ENCODE data around the gene ITSN1.

ITSN1 gene

DNA sequence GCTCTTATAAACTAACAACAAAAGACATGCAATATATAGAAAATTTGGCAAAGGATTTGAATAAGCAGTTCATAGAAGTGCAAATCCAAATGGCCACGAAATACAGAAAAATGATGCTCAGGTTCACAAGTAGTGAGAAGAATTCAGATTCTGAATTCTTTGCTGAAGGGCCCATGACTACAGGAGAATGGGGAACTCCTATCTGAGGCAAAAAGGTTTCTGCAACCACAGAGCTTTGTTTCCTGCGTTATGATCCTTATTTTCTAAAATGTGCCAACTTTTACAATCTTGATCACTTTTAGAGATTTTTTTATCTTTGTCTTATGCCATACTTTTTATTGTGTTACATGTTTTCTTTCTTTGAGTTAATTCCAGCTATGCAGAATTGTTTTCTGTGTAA is 91.3 kb downstream of the ITSN1 start:
- no peak for DNase-seq

GRCh38 chr21:33734291-33734690 is 92.0 kb downstream of the ITSN1 start:
- no peak for DNase-seq

GRCh38 chr21:33734818-33735217 is 92.5 kb downstream of the ITSN1 start:
- DNase-seq: no peak

GRCh38 chr21:33736569-33736968 is 94.3 kb downstream of the ITSN1 start:
- DNase-seq: no peak

- DNase-seq: no peak
These were observed 97.4 kb downstream of the ITSN1 start for GRCh38 chr21:33739701-33740100.

GRCh38 chr21:33747420-33747819 is 105.1 kb downstream of the ITSN1 start:
- DNase-seq: no peak

DNA sequence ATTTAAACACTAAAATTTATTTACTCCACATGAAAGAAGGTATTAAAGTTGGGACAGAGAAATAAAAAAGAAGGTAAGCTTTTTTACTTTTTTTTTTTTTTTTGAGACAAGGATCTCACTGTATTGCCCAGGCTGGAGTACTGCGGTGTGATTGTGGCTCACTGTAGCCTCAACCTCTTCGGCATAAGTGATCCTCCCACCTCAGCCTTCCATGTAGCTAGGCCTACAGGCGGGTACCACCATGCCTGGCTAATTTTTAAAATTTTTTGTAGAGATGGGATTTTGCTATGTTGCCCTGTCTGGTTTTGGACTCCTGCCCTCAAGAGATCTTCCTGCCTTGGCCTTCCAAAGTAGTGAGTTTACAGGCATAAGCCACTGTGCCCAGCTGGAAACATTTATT is 106.6 kb downstream of the ITSN1 start:
- DNase-seq: no peak

- no peak for DNase-seq
These were observed 107.7 kb downstream of the ITSN1 start for GRCh38 chr21:33750017-33750416.

- no peak for DNase-seq
These were observed 108.8 kb downstream of the ITSN1 start for GRCh38 chr21:33751120-33751519.

- no peak for DNase-seq
These were observed 109.2 kb downstream of the ITSN1 start for GRCh38 chr21:33751533-33751932.

DNA sequence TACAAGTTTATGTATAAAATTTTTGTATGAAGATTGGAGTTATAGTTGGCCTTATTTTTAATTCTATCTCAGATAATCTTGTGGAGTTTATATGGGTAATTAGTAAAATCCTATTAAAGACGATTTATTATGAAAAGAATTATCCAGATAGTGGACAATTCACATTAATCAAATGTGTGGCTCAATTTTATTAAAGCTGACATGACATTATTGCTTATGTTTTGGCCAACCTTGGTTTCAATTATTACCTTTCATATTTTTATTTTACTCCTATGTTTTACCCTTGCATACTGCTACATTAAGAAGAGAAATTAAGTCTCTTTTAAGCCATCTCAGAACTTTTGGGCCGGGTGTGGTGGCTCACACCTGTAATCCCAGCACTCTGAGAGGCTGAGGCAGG is 110.0 kb downstream of the ITSN1 start:
- no peak for DNase-seq

- DNase-seq: no peak
These were observed 111.6 kb downstream of the ITSN1 start for GRCh38 chr21:33753886-33754285.

DNA sequence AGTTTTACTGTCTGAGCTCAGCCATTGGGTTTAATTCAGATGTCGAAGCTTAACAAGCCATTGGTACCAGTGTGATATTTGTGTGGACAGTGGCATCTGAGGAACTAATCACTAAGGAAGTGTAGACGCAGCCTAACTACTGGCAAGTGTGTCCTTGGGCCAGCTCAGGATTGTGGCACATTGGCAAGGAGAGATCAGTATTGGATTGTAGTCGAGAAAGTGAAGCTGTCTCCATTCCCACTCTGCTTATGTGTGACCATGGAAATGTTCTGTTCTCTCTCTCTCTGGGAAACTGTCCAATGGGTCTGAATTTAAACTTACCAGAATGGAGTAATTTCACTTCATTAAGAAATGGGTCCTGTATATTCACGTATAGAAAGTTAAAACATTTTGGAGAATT is 112.2 kb downstream of the ITSN1 start:
- no peak for DNase-seq

GRCh38 chr21:33755354-33755753 is 113.1 kb downstream of the ITSN1 start:
- no peak for DNase-seq

DNA sequence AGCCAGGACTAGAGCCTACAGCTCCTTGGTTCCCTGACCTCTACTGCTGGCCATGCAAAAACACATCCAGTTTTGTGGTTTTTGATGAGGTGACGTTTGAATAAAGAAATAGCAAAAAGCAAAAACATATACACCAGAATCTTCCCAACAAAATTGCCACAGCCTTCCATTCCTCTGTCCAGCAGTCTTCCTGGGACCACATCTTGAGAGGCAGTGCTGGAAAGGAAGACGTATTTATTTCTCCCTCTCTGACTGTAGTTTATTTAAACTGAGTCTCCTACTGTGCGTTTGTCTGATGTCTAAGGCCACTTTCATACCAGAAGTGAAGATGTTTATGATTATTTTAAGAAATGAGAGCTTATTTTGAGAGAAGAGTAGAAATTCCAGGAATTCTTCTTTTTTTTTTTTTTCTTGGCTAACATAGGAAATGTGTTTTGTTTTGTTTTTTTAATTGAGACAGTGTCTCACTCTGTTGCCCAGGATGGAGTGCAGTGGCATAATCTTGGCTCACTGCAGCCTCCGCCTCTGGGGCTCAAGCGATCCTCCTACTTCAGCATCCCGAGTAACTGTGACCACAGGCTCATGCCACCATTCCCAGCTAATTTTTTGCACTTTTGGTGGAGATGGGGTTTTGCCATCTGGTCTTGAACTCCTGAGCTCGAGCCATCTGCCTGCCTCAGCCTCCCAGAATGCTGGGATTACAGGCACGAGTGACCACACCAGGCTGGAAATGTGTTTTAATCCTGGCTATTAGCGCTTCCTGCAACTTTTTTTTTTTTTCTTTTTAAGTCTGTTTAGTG is 118.5 kb downstream of the ITSN1 start:
- no peak for DNase-seq

GRCh38 chr21:33761441-33762036 is 119.2 kb downstream of the ITSN1 start:
- no peak for DNase-seq

GRCh38 chr21:33762803-33763581 is 120.7 kb downstream of the ITSN1 start:
- DNase-seq: no peak

DNA sequence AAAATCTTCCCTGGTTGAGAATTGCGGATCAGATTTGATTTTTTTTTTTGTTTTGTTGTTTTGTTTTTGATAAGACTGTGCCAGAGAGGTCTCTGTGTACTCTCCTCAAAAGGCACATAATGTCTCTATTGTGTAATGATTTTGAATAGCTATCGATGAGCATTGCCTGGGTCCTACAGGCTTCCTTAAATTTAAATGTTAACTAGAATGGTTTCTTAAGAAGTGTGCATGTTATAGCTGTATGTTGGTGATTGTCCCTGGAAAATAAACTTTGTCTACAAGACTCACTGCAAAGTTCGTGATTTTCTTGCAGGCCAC is 121.2 kb downstream of the ITSN1 start:
- no peak for DNase-seq

DNA sequence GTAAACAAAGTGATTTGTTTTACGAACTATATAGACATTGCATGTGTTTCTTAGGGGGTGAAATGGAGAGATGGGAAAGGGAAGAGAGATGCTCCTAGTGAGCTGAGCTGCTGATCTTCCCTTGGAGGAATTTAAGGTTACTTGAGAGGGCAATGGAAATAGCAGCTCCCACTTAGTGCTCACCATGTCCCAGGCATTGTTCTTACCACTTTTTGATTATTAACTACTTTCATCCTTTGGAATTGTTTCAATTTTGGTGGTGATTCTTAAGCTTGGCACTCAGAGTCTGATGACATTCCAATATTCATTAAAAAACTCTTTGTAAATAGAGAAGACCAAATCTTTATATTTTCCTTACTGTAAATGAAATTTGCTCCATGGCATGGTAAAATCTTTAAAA is 124.9 kb downstream of the ITSN1 start:
- no peak for DNase-seq

- DNase-seq: no peak
These were observed 125.7 kb downstream of the ITSN1 start for GRCh38 chr21:33767960-33768359.

DNA sequence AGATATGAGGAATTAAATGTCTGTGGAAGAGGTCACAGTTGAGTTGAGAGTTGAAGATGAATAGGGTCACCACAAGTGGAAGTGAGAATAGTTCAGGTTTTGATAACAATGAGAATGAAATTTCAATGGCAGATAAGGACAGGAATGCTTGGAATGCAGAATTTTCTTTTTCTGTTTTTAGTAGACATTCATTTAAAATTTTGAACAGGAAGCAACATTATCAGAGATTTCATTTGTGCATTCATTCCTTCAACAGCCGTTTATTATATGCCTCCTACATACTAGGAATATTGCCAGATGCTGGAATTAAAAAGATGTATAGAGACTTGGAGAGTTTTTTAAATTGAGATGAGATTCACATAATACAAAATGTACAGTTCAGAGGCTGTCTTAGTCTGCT is 126.8 kb downstream of the ITSN1 start:
- DNase-seq: no peak

- DNase-seq: no peak
These were observed 128.2 kb downstream of the ITSN1 start for GRCh38 chr21:33770542-33770941.

GRCh38 chr21:33771976-33772375 is 129.7 kb downstream of the ITSN1 start:
- no peak for DNase-seq

DNA sequence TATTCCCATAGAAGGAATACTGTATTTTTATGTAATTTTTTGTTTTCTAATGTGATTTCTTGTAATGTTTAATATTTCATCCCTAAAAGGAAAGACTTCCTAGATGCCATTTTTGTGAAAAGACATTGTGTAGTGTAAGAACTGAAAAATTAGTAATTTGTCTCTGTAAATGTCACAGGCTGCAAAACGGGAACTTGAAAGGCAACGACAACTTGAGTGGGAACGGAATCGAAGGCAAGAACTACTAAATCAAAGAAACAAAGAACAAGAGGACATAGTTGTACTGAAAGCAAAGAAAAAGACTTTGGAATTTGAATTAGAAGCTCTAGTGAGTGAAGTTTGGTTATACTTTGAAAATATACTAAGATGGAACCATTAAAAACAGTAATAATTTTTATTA is 132.2 kb downstream of the ITSN1 start:
- DNase-seq: no peak
